GM19395 (cell line): Measurements from ENCODE around the gene DAB2.
"Not testable (repeated sequence)": the region's sequence is repeated elsewhere in the genome, so short reads cannot be mapped to it uniquely, and the experiment has no call there.

ENCODE experiments used
- ATAC-seq: cut with Tn5 transposase; IDR thresholded peaks from one replicate; pipeline ENCODE4 v1.9.1; 2021; ENCODE audit warnings: mild to moderate bottlenecking, moderate library complexity; ENCODE audit not compliant: unreplicated experiment

The DAB2 gene

GRCh38 chr5:39422728-39423285 is 2.0 kb downstream of the DAB2 start:
- no peak for ATAC-seq

GRCh38 chr5:39422036-39422606 is 2.7 kb downstream of the DAB2 start:
- no peak for ATAC-seq

- no peak for ATAC-seq
Measured at GRCh38 chr5:39420482-39421145, 4.2 kb downstream of the DAB2 start.

GRCh38 chr5:39419796-39420195 is 5.0 kb downstream of the DAB2 start:
- no peak for ATAC-seq

GRCh38 chr5:39417979-39418378 is 6.8 kb downstream of the DAB2 start:
- ATAC-seq = no peak

- ATAC-seq = no peak
Measured at GRCh38 chr5:39415201-39415600, 9.6 kb downstream of the DAB2 start.

GRCh38 chr5:39414426-39414825 is 10.4 kb downstream of the DAB2 start:
- no peak for ATAC-seq

- no peak for ATAC-seq
Measured at GRCh38 chr5:39413771-39414170, 11.0 kb downstream of the DAB2 start.

- ATAC-seq = no peak
Measured at GRCh38 chr5:39412721-39413394, 11.9 kb downstream of the DAB2 start.

GRCh38 chr5:39411985-39412384 is 12.8 kb downstream of the DAB2 start:
- ATAC-seq = no peak

GRCh38 chr5:39411061-39411460 is 13.7 kb downstream of the DAB2 start:
- ATAC-seq = no peak

GRCh38 chr5:39409033-39409432 is 15.7 kb downstream of the DAB2 start:
- no peak for ATAC-seq

- ATAC-seq = no peak
Measured at GRCh38 chr5:39405083-39405843, 19.5 kb downstream of the DAB2 start.

- not testable (repeated sequence) for ATAC-seq
Measured at GRCh38 chr5:39403761-39404160, 21.0 kb downstream of the DAB2 start.

- not testable (repeated sequence) for ATAC-seq
Measured at GRCh38 chr5:39402140-39402539, 22.6 kb downstream of the DAB2 start.

- no peak for ATAC-seq
Measured at GRCh38 chr5:39400713-39401578, 23.8 kb downstream of the DAB2 start.

- no peak for ATAC-seq
Measured at GRCh38 chr5:39399135-39400036, 25.4 kb downstream of the DAB2 start.

GRCh38 chr5:39396843-39397242 is 27.9 kb downstream of the DAB2 start:
- no peak for ATAC-seq

- no peak for ATAC-seq
Measured at GRCh38 chr5:39395521-39395920, 29.3 kb downstream of the DAB2 start.
